Peyer's patch (tissue), 4 donors: ENCODE data around the gene ARNT2. TPM values are rescaled to one million over a fixed set of nuclear protein-coding genes. Genes with fewer than 3 reads are reported as not detected.

ENCODE experiments used
- DNase-seq, 3 donors: peaks; one replicate each; pipeline ENCODE4 v3.0.0-alpha.2; 2017 to 2019
- H3K27ac ChIP-seq, 4 donors: fragments of 200-600 bp; sonication (generic); one replicate each; pipeline ENCODE4 v1.5.1; 2016 to 2019
- H3K27me3 ChIP-seq, 2 donors: fragments of 200-600 bp; sonication (generic); one replicate each; pipeline ENCODE4 v1.5.1; 2019
- H3K36me3 ChIP-seq, 3 donors: fragments of 200-600 bp; sonication (generic); one replicate each; pipeline ENCODE4 v1.5.1; 2016 to 2019
- H3K4me1 ChIP-seq, 4 donors: fragments of 200-600 bp; sonication (generic); one replicate each; pipeline ENCODE4 v1.5.1; 2016 to 2019
- H3K4me3 ChIP-seq, 4 donors: fragments of 200-600 bp; sonication (generic); 1 replicate in 3 of 4; 2 replicates in 1 of 4; pipeline ENCODE4 v1.5.1; 2016 to 2019; ENCODE audit warnings: mild to moderate bottlenecking in 1 of 4
- H3K9me3 ChIP-seq, 4 donors: fragments of 200-600 bp; sonication (generic); one replicate each; pipeline ENCODE4 v1.5.1; 2016 to 2019; ENCODE audit warnings: mild to moderate bottlenecking in 1 of 4
- CTCF ChIP-seq, 6 experiments: fragments of 450-650 bp in 4 of 6; fragments of 200-600 bp in 2 of 6; sonication (generic) in 1 of 6; IDR thresholded peaks; one replicate each; pipeline ENCODE4 v1.5.1; 2017 to 2019; ENCODE audit warnings: antibody characterized with exemption in 6 of 6, mild to moderate bottlenecking in 3 of 6, moderate library complexity in 1 of 6
- POLR2A ChIP-seq, 2 donors: fragments of 450-650 bp; IDR thresholded peaks; one replicate each; pipeline ENCODE4 v1.5.1; 2017; ENCODE audit warnings: antibody characterized with exemption in 2 of 2, mild to moderate bottlenecking in 2 of 2, moderate library complexity in 2 of 2
- total RNA-seq, 4 donors: library from RNA; depleted of rRNA; stranded (reverse); fragments of >200 nt; gene quantifications; one replicate each; pipeline ENCODE4 v1.1.0, GENCODE V29; 2016

The ARNT2 gene
- 10 to 100 TPM in 1 of 4 donors, 1 to 10 TPM in 3; 2.5 to 10.3 (median 4.5) TPM for total RNA-seq

GRCh38 chr15:80404057-80404760 is at the start of gene ARNT2:
Gene ARNT2 (plus strand): TSS chr15:80404382. CDS start chr15:80404516, 134 bp downstream.
- H3K27ac ChIP-seq: peak within 1 kb of the TSS in 3 of 4 donors; percentile 3 to 58 (median 35)
- DNase-seq: no peak

GRCh38 chr15:80367094-80367493 is 37.1 kb upstream of the ARNT2 start:
- H3K4me3 ChIP-seq: no peak overlapping the region
- peaks cover 0 to 26% (median 3%) of the 10 kb centered on the region in 4 donors for H3K9me3 ChIP-seq
- TF ChIP-seq CTCF (IDR thresholded peaks at IDR 0.05) (no peak), POLR2A (IDR thresholded peaks at IDR 0.05) (no peak)
- H3K4me1 ChIP-seq: no peaks in the 10 kb centered on the region
- DNase-seq: no peak
- H3K36me3 ChIP-seq: no peaks in the 10 kb centered on the region
- no peak overlapping the region for H3K27ac ChIP-seq
- no peaks in the 10 kb centered on the region for H3K27me3 ChIP-seq

More at GRCh38 chr15:80404057-80404760, at the start of gene ARNT2:
- peaks cover 0 to 12% (median 3%) of the 10 kb centered on the region in 4 donors for H3K4me1 ChIP-seq
- TF ChIP-seq POLR2A (IDR thresholded peaks at IDR 0.05) (no peak), CTCF (IDR thresholded peaks at IDR 0.05) (no peak)
- H3K36me3 ChIP-seq: no peaks in the 10 kb centered on the region
- no peaks in the 10 kb centered on the region for H3K27me3 ChIP-seq
- peak within 1 kb of the TSS; percentile 32 to 57 (median 44) for H3K4me3 ChIP-seq
- no peaks in the 10 kb centered on the region for H3K9me3 ChIP-seq

GRCh38 chr15:80367661-80368060 is 36.5 kb upstream of the ARNT2 start:
- TF ChIP-seq POLR2A (IDR thresholded peaks at IDR 0.05) (no peak), CTCF (IDR thresholded peaks at IDR 0.05) (no peak)
- H3K9me3 ChIP-seq: peaks cover 0 to 26% (median 3%) of the 10 kb centered on the region in 4 donors

GRCh38 chr15:80371924-80372323 is 32.3 kb upstream of the ARNT2 start:
- Histone ChIP-seq H3K4me1 (no peaks in the 10 kb centered on the region), H3K36me3 (no peaks in the 10 kb centered on the region), H3K9me3 (peaks cover 0 to 23% (median 3%) of the 10 kb centered on the region in 4 donors), H3K4me3 (no peak overlapping the region), H3K27me3 (no peaks in the 10 kb centered on the region), H3K27ac (no peak overlapping the region)
- DNase-seq: no peak
- no peak for TF ChIP-seq POLR2A (IDR thresholded peaks at IDR 0.05)
- TF ChIP-seq CTCF (IDR thresholded peaks at IDR 0.05): no peak

More at GRCh38 chr15:80367661-80368060, 36.5 kb upstream of the ARNT2 start:
- H3K4me3 ChIP-seq: no peak overlapping the region
- no peak overlapping the region for H3K27ac ChIP-seq
- no peaks in the 10 kb centered on the region for H3K27me3 ChIP-seq
- no peaks in the 10 kb centered on the region for H3K36me3 ChIP-seq
- no peaks in the 10 kb centered on the region for H3K4me1 ChIP-seq
- no peak for DNase-seq

GRCh38 chr15:80374441-80374840 is 29.7 kb upstream of the ARNT2 start:
- Histone ChIP-seq H3K4me1 (no peaks in the 10 kb centered on the region), H3K27ac (no peak overlapping the region), H3K9me3 (peaks cover 0 to under 1% (median 0%) of the 10 kb centered on the region in 4 donors), H3K27me3 (no peaks in the 10 kb centered on the region), H3K4me3 (no peak overlapping the region), H3K36me3 (no peaks in the 10 kb centered on the region)
- TF ChIP-seq POLR2A (IDR thresholded peaks at IDR 0.05) (no peak), CTCF (IDR thresholded peaks at IDR 0.05) (no peak)
- DNase-seq: no peak
